ENCODE measurements around the gene CFD. TPM values are rescaled to one million over a fixed set of nuclear protein-coding genes. Genes with fewer than 3 reads are reported as not detected.

The CFD gene
- total RNA-seq, 2 donors from 2014 or later: 0.38 to 1.1 TPM

DNA sequence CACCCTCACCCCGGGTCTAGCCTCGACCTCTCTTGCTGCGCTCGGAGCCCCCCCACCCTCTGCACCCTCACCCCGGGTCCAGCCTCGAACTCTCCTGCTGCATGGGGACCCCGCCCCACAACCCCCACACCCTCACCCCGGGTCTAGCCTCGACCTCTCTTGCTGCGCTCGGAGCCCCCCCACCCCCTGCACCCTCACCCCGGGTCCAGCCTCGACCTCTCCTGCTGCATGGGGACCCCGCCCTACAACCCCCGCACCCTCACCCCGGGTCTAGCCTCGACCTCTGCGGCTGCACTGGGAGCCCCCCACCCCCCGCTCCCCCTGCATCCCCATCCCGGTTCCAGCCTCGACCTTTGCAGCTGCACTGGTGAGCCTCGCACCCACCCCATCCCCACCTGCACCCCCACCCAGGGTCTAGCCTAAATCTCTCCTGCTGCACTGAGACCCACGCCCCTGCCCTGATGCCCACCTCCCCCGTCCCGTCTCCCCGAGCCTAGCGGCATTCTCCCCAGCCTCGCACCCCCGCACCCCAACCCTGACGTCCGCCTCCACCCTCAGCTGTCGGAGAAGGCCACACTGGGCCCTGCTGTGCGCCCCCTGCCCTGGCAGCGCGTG, 1.8 kb downstream of the CFD start:
- H3K36me3 ChIP-seq (ENCODE audit: control insufficient read depth, insufficient read depth, low read length): no peaks in the 10 kb centered on the region
- WGBS, 2 experiments (ENCODE audit: insufficient coverage in 1 of 2, insufficient read length in 1 of 2): 48 to 53% methylated on average over 7 to 20 of the region's 35 CpGs
- no peaks in the 10 kb centered on the region for H3K9me3 Mint-ChIP-seq
- H3K27me3 ChIP-seq (ENCODE audit: control insufficient read depth, insufficient read depth, low read length, poor library complexity, severe bottlenecking): peaks cover 25% of the 10 kb centered on the region
- H3K4me1 Mint-ChIP-seq: no peaks in the 10 kb centered on the region
- no peak overlapping the region for H3K27ac ChIP-seq (ENCODE audit: low read depth, low read length)
- no peak overlapping the region for H3K27ac Mint-ChIP-seq
- TF ChIP-seq, protein P1, sequence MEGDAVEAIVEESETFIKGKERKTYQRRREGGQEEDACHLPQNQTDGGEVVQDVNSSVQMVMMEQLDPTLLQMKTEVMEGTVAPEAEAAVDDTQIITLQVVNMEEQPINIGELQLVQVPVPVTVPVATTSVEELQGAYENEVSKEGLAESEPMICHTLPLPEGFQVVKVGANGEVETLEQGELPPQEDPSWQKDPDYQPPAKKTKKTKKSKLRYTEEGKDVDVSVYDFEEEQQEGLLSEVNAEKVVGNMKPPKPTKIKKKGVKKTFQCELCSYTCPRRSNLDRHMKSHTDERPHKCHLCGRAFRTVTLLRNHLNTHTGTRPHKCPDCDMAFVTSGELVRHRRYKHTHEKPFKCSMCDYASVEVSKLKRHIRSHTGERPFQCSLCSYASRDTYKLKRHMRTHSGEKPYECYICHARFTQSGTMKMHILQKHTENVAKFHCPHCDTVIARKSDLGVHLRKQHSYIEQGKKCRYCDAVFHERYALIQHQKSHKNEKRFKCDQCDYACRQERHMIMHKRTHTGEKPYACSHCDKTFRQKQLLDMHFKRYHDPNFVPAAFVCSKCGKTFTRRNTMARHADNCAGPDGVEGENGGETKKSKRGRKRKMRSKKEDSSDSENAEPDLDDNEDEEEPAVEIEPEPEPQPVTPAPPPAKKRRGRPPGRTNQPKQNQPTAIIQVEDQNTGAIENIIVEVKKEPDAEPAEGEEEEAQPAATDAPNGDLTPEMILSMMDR (conservative IDR thresholded peaks at IDR 0.05): no peak
- H3K9ac ChIP-seq (ENCODE audit: extremely low read depth, low read length, poor library complexity, severe bottlenecking): no peak overlapping the region
- H3K4me1 ChIP-seq (ENCODE audit: control insufficient read depth, insufficient read depth, low read length): no peaks in the 10 kb centered on the region
- H3K36me3 Mint-ChIP-seq (ENCODE audit: low read depth): peaks cover 4% of the 10 kb centered on the region
- H3K9me3 ChIP-seq (ENCODE audit: control insufficient read depth, low read length): no peaks in the 10 kb centered on the region
- no peak overlapping the region for H3K4me3 Mint-ChIP-seq
- no peak for DNase-seq
- H3K4me3 ChIP-seq (ENCODE audit: low read length): no peak overlapping the region
- H3K27me3 Mint-ChIP-seq (ENCODE audit: insufficient read depth): peaks cover 45% of the 10 kb centered on the region

DNA sequence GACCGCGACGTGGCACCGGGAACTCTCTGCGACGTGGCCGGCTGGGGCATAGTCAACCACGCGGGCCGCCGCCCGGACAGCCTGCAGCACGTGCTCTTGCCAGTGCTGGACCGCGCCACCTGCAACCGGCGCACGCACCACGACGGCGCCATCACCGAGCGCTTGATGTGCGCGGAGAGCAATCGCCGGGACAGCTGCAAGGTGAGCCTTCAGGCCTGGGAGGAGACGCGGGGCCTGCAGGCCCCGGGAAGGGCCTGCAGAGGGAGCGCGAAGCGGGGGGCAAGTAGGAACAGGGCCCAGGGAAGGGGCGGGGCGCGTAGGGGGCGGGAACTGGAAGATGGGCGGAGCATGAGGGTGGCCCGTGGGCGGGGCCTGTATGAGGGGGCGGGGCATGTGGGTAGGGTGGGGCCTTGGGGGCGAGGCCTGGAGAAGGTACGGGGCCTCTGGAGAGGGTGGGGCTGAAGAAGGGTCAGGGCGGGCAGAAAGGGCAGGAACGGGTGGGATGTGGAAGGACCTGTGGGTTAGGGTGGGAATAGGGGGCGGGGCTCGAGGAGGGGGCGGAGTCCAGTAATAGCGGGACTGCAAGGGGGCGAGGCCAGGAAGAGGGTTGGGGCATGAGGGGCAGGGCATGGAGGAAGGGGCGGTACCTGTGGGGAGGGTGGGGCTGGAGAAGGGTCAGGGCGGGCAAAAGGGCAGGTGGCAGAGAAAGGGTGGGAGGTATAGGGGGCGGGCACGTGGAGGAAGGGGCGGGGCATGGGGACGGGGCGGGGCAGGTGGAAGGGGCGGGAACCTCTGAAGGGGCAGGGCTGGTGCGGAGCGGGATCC, 2.5 kb downstream of the CFD start:
- H3K27ac ChIP-seq (ENCODE audit: low read depth, low read length): no peak overlapping the region
- no peaks in the 10 kb centered on the region for H3K4me1 ChIP-seq (ENCODE audit: control insufficient read depth, insufficient read depth, low read length)
- TF ChIP-seq, protein P1 (conservative IDR thresholded peaks at IDR 0.05): peak; percentile 36
- peaks cover 45% of the 10 kb centered on the region for H3K27me3 Mint-ChIP-seq (ENCODE audit: insufficient read depth)
- H3K9me3 Mint-ChIP-seq: no peaks in the 10 kb centered on the region
- no peaks in the 10 kb centered on the region for H3K9me3 ChIP-seq (ENCODE audit: control insufficient read depth, low read length)
- no peak overlapping the region for H3K4me3 Mint-ChIP-seq
- no peaks in the 10 kb centered on the region for H3K4me1 Mint-ChIP-seq
- H3K9ac ChIP-seq (ENCODE audit: extremely low read depth, low read length, poor library complexity, severe bottlenecking): no peak overlapping the region
- 18 to 32% methylated on average over 22 to 54 of the region's 60 CpGs for WGBS, 2 experiments (ENCODE audit: insufficient coverage in 1 of 2, insufficient read length in 1 of 2)
- H3K4me3 ChIP-seq (ENCODE audit: low read length): no peak overlapping the region
- H3K27me3 ChIP-seq (ENCODE audit: control insufficient read depth, insufficient read depth, low read length, poor library complexity, severe bottlenecking): peaks cover 25% of the 10 kb centered on the region
- peaks cover 4% of the 10 kb centered on the region for H3K36me3 Mint-ChIP-seq (ENCODE audit: low read depth)
- no peak overlapping the region for H3K27ac Mint-ChIP-seq
- DNase-seq: peak; percentile 97
- H3K36me3 ChIP-seq (ENCODE audit: control insufficient read depth, insufficient read depth, low read length): no peaks in the 10 kb centered on the region

GRCh38 chr19:862581-863314, 3.3 kb downstream of the CFD start:
- Mint-ChIP-seq H3K4me1 (peaks cover 5% of the 10 kb centered on the region), H3K27me3 (ENCODE audit: insufficient read depth) (peaks cover 42% of the 10 kb centered on the region), H3K27ac (no peak overlapping the region), H3K9me3 (no peaks in the 10 kb centered on the region), H3K4me3 (no peak overlapping the region), H3K36me3 (ENCODE audit: low read depth) (peaks cover 9% of the 10 kb centered on the region)
- H3K27me3 ChIP-seq (ENCODE audit: control insufficient read depth, insufficient read depth, low read length, poor library complexity, severe bottlenecking): peaks cover 25% of the 10 kb centered on the region
- H3K4me1 ChIP-seq (ENCODE audit: control insufficient read depth, insufficient read depth, low read length): no peaks in the 10 kb centered on the region
- H3K9me3 ChIP-seq (ENCODE audit: control insufficient read depth, low read length): no peaks in the 10 kb centered on the region
- H3K36me3 ChIP-seq (ENCODE audit: control insufficient read depth, insufficient read depth, low read length): peaks cover 5% of the 10 kb centered on the region
- 42 to 47% methylated on average over 26 to 48 of the region's 48 CpGs for WGBS, 2 experiments (ENCODE audit: insufficient coverage in 1 of 2, insufficient read length in 1 of 2)
- H3K27ac ChIP-seq (ENCODE audit: low read depth, low read length): no peak overlapping the region
- DNase-seq: peak; percentile 95
- H3K4me3 ChIP-seq (ENCODE audit: low read length): no peak overlapping the region
- TF ChIP-seq, protein P1 (conservative IDR thresholded peaks at IDR 0.05): no peak
- no peak overlapping the region for H3K9ac ChIP-seq (ENCODE audit: extremely low read depth, low read length, poor library complexity, severe bottlenecking)
